ENCODE data around the gene MAPK4.
"Not testable (repeated sequence)": the region's sequence is repeated elsewhere in the genome, so short reads cannot be mapped to it uniquely, and the experiment has no call there.

Gene MAPK4

DNA sequence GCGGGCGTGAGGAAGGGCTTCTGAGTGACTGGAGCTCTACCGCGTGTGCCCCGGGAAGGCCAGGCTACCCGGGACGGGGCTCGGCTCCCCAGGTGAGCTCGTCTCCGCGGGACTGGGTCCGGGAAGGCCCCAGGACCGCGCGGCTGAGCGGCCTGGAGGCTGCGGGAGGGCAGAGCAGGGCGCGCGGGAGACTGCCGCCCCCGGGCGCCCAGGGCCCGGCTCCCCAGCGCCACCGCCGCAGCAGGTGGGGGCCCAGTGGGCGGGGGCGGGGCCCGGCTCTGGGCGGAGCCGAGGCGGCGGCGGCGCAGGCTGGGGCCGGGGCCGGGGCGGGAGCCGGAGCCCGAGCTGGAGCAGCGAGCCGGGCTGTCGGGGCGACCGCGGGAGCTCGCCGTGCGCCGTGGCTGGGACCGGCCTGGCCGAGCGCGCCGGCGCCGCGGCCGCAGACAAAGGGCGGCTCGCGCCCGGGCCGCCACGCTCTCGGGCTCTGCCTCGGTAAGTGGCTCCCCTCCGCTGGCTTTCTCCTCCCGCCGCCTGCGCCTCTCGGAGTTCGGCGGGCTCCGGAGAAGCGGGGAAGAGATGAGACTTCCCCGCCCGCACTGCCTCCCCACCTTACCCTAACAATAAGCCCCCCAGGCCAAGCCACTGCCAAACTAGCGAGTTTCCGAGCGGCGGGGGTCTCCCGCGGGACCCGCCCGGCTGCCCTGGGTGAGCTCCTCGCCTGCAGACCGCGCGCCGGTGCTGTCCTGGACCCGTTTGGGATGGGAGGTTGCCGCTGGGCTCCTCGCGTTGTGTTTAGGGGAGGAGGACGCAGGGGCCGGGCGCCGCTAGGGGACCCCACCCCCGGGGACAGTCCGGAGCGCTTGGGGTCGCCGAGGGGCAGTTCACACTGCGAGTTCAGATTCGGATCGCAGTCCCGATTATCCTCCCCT is at the start of gene MAPK4:
TSS of gene MAPK4 (plus strand) at position 336 of the 929 bp plus-strand sequence. CDS start 103,872 bp downstream, outside the sequence.
- no peak for DNase-seq

DNA sequence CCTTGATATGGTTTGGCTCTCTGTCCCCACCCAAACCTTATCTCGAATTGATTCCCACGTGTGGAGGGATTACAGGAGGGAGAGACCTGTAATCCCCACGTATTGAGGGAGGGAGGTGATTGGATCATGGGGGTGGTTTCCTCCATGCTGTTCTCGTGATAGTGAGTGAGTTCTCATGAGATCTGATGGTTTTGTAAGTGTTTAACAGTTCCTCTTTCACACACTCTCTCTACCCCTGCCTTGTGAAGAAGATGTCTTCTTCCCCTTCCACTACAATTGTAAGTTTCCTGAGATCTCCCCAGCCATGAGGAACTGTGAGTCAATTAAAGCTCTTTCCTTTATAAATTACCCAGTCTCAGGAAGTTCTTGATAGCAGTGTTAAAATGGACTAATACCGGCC is 42.6 kb upstream of the MAPK4 start:
- DNase-seq = not testable (repeated sequence)

DNA sequence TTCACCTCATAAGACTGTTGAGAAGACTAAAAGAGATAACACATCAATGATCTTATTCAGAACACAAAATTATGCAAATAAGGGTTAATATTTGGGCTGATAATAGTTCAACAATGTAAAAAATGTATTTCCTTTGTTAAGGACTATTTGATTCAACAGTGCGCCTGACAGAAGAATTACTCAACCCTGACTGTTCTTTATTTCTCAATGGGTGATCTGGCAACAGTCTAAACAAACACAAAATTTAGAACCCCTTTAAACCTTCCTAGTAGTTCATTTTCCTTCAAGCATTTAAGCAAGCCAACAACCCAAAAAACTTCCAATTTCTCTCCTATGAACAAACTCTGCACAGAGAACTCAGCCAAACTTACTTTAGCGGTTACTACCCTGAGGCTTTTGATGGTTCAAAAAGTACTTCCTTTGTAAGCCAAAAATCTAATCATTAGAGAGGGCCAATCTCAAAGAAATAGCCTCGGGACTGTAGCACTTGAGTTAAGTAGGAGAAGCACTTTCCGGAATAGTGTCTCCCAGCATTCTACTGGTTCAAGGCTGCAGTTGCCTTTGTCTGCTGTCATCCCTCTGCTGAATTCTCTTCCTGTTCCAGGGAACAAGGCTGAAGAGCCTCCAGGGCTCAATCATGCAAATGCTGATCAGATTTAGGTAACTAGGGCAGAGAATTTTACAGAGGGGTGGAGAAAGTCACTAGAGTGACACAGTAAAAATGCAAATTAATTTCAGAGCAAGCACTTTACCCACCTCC is 40.9 kb upstream of the MAPK4 start:
- DNase-seq = no peak

DNA sequence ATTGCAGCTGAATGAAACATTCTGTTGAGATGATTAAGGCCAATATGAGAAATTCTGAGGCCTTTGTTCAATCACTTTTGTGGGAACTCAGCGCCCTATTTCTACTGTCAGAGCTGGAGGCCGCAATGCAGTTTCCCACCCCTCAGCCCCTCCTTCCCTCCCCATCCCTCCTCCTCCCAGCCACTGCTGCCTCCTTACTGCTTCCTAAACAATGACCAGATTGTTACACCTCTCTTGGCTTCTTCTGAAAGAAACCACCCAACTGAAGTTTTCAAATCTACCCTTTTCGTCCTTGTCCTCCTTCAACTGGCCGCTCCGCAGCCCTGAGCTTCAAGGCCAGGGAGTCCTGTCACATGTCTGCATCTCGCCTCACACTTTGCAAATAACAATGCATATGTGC is 36.7 kb upstream of the MAPK4 start:
- no peak for DNase-seq

DNA sequence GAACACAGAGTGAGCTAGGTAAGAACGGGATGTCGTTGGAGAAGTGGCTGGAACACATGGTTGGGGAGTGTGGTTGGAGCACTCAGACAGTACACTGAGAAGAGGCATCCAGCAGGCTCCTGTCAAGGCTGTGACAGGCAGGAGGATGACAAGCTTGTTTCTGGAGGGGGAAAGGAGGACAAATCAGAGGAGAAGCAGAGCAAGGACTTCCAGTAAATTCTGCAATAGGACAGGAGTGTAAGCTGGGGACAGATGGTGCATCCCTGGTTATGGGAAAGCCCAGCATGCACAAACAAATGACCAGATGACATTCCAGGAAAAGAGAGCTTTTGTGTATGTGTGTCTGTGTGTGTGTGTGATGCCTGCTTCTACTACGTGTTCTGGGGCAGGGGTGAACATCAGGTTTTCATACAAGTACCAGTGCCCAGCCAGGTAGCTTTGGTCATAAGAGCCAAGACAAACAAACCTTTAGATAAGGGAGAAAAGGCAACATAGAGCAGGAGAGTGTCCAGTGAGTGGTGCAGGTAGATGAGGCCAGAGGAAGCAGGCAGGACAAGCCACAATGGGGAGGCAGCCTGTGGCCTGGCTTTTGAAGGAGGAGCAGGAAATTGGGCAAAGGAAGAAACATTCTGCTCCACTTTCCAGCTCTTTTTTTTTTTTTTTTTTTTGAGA is 32.1 kb upstream of the MAPK4 start:
- no peak for DNase-seq

DNA sequence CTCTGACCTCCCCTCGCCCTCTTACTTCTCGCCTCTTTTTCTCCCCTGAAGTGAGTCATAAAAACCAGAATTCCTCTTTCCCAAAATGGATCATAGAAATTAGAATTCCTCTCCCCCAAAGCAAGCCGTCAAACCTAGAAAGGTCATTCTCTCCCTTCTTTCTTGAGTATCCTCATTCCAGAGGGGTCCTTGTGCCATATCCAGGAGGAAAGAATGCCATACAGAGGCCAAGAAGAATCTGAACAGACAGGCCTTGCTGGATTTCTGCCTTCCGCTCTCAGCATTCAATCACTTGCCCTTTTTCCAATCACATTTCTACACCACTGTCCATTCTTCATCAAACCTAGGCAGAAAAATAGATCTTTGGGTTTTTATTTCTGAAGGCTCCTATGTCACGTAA is 31.1 kb upstream of the MAPK4 start:
- no peak for DNase-seq

DNA sequence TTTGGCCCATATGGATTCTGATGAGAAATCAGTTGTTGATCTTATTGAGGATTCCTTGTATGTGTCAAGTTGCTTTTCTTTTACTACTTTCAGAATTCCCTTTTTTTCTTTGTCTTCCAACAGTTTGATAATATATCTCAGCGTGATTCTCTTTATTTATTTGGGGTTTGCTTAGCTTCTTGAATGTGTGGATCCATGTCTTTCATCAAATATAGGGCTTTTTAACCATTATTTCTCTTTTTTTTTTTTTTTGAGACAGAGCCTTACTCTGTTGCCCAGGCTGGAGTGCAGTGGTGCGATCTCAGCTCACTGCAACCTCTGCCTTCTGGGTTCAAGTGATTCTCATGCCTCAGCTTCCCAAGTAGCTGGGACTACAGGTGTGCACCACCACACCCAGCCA is 26.1 kb upstream of the MAPK4 start:
- not testable (repeated sequence) for DNase-seq

DNA sequence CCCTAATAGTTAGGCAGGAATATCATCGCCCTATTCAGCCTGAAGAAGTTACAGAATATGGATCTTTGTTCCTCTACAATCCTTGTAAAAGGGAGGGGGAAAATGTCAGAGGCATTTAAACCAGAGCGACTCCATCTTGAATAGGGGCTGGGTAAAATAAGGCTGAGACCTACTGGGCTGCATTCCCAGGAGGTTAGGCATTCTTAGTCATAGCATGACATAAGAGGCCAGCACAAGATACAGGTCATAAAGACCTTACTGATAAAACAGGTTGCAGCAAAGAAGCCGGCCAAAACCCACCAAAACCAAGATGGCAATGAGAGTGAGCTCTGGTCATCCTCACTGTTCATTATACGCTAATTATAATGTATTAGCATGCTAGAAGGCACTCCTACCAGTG is 15.4 kb upstream of the MAPK4 start:
- DNase-seq = not testable (repeated sequence)

DNA sequence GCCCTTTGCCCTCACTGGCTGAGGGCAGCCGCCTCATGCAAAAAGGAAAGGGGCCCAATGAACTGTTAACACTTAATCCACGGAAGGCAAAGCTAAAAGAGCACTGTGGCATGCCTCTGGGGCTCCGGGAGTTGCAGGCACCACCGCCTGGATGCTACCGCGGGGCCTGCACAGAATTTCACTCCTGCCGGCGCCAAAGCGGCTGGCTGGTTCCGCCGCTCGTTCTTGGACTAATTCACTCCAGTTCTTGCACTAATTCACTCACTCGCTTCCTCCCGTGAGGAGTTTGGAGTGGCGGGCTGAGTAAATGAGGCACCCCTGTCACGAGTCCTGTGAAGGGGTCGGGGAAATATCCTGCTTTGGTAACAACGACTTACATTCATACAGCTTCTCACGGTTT is 14.0 kb upstream of the MAPK4 start:
- DNase-seq = no peak

DNA sequence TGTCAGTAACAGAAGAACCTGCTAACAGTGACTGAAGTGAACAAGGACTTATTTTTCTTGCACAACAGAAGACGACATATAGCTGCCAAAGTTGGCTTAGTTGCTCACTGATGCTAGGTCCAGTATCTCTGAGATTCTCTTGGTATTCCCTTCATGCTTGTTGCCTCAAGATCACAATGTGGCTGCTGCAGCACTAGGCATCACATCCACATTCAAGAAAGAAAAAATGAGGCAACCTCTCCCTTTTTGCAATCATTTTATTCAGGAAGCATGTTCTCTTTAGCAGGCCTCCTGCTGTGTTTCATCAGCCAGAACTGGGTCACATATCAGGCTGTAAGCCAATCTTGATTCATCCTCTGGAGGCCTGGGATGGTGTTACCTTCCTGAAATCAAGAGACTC is 11.7 kb upstream of the MAPK4 start:
- DNase-seq = no peak

DNA sequence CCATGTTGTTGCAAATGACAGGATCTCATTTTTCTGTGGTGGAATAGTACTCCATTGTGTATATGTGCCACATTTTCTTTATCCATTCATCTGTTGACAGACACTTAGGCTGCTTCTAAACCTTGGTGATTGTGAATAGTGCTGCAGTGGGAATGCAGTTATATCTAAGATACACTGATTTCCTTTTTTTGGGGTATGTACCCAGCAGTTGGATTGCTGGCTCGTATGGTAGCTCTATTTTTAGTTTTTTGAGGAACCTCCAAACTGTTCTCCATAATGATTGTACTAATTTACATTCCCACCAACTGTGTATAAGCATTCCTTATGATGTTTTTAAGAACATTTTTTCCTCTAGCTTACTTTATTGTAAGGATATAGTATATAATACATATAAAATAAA is 8.2 kb upstream of the MAPK4 start:
- not testable (repeated sequence) for DNase-seq

DNA sequence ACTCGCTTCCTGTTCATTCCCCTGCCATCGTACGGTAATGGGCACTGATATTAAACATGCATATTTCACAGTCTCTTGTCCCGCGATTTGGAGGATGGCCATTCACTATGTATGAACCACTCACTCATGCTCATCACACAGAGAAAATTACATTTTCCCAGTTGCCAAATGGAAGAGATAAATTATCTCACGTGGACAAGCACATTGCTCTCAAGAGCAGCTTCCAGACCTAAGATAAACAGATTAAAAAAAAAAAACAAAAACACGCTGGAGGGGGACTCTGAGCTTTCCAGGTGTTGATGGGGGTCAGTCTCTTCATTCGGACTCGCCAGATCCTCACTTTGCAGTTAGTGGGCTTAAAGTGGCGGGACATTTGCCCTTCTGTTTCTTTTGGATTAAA is 1.7 kb upstream of the MAPK4 start:
- DNase-seq = no peak

DNA sequence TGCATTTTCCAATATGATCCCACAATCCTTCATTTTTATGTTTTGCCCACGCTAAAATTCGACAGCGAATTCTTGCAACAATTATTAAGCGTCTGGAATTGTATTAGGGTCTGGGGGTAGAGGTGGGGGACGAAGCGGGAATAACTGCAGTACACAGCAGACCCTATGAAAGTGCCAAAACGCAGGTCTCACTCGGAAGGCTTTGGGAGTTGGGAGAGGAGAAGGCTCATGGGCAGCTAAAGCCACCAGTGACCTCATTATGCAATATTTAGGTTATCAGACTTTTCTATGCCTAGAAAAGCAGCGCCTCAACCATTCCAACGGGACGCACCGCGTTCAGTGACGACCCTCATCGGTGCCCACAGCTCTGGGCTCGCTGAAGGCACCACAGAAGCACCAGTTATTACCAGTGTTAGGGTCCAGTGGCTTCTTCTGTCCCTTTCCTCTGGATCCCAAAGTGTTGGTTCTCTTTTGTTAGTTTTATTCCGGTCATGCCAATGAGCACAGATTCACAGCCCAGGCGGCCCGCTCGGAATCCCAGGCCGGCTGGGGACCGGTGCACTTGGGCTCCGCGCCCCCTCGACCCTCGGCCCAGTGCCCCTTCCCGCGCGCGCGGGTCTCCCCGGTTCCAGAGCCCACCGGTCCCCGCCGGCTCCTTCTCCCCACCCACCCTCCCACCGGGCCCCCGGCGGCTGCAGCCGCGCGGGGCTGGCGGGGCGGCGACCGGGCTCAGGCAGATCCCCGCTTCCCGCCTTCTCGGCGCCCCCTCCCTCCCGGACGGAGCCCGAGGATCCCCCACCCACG is 737 bp upstream of the MAPK4 start:
- DNase-seq = no peak

DNA sequence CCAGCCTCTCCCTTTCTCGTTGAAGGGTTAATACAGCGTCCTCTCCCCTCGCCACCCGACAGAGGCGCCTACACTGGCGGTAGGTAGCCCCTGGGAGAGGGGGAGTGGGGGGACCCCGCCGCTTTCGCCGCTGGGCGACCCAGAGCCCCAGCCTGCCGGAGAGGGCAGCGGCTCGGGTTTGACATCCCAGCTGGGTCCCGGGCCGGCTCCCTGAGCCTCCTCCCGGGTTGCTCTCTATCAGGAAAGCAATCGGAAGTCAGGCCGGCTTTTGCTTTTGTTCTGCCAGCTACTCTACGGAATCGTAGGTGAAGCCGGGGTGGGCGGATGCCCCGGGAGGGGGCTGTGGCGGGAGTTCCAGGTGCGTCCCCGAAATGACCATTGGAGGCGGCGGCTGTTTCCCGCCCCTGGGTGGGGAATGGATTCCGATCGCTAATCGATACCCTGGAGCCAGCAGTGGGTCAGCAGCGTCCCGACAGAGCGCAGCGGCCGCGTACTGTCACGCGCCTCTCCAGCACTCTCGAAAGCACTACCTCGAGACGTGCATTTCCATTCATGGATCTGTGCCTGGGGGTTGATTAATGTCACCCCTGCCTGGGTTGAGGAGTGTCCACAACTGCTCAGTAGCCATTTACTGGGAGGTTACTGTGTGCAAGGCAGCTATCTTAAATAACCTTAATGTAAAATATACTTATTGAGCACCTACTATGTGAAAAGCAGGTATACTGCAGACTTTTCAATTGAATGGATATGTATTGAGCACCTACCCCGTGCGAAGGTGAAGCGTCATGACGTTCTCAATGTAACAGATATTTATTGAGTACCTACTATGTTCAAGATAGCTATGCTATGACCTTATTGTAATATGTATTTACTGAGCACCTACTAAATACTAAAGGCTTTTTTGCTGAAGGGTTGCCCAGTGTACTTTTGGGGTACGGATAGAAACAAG is 1.1 kb downstream of the MAPK4 start:
- no peak for DNase-seq

DNA sequence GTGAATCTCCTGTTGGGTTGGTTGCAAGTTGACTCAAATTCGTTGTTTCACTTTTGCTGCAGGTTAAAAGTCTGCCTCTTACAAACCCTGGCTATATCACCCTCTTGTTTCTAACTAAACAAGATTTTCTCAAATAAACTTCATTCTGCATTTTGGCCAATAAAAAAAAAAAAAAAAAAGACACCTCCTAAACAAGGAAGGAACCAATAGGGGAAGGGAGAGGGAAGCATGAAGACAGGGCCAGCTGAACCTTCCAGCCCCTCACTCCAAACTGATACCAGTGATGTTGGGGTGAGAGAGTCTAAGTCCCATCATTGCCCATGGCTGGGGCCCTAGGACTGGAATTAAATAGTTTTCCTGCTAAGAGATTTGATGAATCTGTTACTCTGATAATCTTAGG is 2.4 kb downstream of the MAPK4 start:
- DNase-seq = not testable (repeated sequence)

DNA sequence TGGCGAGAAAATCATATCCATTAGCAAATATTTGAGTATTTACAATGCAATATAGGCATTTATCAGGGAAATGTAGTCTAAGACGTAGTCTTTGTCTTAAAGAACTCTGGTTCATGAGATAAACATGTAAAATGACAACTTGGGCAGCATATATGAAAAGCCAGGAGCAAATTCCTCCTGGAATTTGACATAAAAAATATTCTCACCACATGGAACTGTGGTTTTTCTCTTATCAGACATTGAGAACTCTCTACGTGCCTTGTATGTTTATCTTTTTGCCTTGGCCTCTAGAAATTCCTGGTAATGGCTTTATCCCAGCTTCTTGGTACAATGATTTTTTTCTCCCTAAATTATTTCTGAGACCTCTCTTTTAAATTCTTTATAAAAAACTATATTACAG is 2.8 kb downstream of the MAPK4 start:
- DNase-seq = no peak

DNA sequence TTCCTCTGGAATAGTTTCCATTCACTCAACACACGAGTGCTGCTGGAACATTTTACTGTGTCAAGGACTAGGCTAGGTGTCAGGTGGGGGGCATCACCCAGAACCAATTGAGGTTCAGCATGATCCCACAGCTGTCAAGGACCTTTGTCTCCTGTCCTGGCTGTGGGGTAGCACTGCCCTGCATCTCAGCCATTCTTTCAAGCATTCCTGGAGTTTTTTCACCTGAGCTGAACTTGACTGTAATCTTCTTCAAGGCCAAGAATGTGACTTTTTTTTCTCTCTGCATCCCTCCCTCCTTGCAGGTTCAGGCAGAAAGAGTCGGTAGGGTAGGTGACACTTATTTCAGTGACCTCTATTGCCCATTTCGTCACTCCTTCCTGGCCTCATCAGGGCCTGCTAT is 3.5 kb downstream of the MAPK4 start:
- no peak for DNase-seq

DNA sequence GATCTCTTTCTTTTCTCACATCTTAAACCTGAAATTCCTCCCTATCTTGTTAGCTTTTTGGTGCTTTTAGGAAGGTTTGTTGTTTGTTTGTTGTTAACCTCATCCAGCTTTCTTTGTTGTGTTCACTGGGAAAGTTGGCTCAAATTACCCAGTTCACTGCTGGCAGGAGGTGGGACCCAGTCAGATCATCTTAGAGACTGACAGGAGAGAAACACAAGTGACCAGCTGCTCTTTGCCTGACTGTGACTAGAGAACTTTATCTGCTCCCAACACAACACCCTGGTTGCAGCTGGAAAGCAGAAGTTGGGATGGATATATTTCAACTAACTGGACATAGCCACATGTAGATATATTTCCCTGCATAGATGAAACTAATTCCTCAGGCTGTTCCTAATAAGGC is 10.0 kb downstream of the MAPK4 start:
- DNase-seq = no peak

DNA sequence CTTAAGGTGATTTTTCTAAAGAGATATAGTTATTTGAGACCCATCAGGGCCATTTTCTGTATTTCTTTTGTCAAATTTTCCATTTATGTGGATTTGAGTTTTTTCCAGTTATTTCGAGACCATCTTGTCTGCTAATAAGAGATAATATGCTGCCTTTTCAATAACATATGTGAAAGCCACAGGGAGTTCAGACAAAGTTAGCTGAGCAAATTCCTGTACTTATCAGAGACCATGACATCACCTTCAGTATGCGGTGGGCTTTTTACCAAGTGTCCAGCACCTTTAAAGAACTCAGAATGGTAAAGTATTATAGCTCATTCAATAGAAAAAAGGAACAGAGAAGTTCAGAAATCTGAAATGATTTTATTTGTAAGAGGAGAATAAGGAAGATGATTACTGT is 11.7 kb downstream of the MAPK4 start:
- no peak for DNase-seq

DNA sequence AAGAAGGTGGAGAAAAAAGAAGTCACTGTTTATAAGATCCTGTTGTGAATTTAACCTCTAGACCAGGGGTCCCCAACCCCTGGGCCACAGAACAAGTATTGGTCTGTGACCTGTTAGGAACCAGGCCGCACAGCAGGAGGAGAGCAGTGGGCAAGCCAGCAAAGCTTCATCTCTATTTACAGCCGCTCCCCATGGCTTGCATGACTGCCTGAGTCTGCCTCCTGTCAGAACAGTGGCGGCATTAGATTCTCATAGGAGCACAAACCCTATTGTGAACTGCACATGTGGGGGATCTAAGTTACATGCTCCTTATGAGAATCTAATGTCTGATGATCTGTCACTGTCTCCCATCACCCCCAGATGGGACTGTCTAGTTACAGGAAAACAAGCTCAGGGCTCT is 13.3 kb downstream of the MAPK4 start:
- not testable (repeated sequence) for DNase-seq

DNA sequence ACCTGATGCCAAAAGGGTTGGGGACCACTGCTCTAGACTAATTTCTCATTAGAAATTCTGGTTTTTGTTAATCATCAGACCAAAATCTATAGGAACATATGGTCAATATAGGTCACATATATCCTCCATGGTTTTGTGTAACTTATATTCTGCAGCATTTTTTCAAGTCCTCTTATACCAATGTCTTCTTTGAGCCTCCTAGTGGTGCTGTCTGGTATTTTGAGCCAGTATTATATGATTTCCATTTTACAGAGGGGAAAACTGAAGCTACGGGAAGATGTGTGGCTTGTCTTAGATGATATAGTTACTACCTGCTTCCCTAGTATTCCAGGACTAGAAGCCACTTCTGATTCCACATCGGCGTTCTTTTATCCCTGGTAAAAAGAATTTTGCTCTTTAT is 13.8 kb downstream of the MAPK4 start:
- no peak for DNase-seq

DNA sequence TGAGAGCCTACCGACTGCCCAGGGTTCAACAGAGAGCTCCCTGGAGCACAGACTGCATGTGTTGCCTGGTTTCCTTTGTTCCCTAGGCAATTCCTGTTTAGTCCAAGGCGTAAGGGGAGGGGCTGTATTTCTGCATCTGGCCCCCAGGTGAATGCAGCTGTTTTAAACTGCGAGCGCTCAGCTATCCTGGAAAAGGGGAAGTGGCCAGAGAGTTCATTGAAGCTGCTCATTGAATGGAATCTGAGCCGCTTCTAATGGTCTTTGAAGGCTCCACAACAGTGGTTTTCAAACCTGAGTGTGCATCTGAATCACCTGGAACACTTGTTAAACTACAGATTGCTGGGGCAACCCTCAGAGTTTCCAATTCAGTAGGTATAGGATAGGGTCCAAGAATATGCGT is 18.1 kb downstream of the MAPK4 start:
- no peak for DNase-seq

Measured in NCI-H446 treated with DMSO at 0.1 percent for 48 hours (cell line).